NCI-H1105 (cell line): ENCODE measurements around the gene MRPL49.
"Not testable (repeated sequence)": the region's sequence is repeated elsewhere in the genome, so short reads cannot be mapped to it uniquely, and the experiment has no call there.

Source experiments
- DNase-seq: peaks from one replicate; lab custom pipeline; 2025; lab: John Stamatoyannopoulos, UW

The MRPL49 gene

GRCh38 chr11:65165410-65166317 is 43.5 kb downstream of the MRPL49 start:
- no peak for DNase-seq

- no peak for DNase-seq
These were observed 44.8 kb downstream of the MRPL49 start for GRCh38 chr11:65166893-65167292.

- no peak for DNase-seq
These were observed 45.5 kb downstream of the MRPL49 start for GRCh38 chr11:65167656-65168055.

GRCh38 chr11:65169164-65169641 is 47.1 kb downstream of the MRPL49 start:
- no peak for DNase-seq

- DNase-seq: no peak
These were observed 48.0 kb downstream of the MRPL49 start, which contains the start of gene SPDYC for GRCh38 chr11:65170058-65170534. TSS of gene SPDYC (plus strand) at chr11:65170233. CDS start at chr11:65171358, 1,125 bp downstream.

- no peak for DNase-seq
These were observed 50.5 kb downstream of the MRPL49 start for GRCh38 chr11:65172600-65172999.

- DNase-seq: not testable (repeated sequence)
These were observed 52.5 kb downstream of the MRPL49 start for GRCh38 chr11:65174571-65175010.
